HG02840 (cell line): ENCODE results near the gene MPIG6B.

Experiments used
- ATAC-seq: cut with Tn5 transposase; IDR thresholded peaks from one replicate; pipeline ENCODE4 v1.9.1; 2021; ENCODE audit warnings: mild to moderate bottlenecking, moderate library complexity, moderate number of reproducible peaks; ENCODE audit not compliant: unreplicated experiment, low FRiP score

The MPIG6B gene

DNA sequence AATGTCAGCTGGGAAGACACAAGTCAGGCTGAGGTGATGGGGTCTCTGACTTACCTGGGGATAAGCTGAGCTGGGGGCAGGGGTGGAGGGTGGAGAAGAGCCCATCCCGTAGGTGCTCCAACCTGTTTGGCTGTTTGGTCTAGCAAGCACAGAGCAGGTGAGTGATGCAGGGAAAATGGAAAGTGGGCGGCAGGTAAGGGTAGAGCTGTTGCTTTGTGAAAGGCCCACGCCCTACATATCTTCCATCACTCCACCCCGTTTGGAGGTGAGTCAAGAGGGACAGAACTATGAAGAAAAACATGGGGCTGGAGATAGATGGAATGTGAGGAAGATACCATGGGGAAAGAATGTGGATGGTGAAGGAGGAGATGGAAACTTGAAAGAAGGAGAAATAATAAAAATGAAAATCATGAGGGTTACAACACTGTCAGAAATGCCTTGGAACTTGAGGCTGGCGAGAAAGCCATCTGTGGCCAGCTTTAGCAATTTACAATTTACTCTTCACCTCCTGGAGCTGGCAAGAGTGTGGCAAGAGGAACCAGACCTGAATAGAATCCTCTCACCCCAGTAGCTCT lies 2.9 kb upstream of the MPIG6B start:
- no peak for ATAC-seq

DNA sequence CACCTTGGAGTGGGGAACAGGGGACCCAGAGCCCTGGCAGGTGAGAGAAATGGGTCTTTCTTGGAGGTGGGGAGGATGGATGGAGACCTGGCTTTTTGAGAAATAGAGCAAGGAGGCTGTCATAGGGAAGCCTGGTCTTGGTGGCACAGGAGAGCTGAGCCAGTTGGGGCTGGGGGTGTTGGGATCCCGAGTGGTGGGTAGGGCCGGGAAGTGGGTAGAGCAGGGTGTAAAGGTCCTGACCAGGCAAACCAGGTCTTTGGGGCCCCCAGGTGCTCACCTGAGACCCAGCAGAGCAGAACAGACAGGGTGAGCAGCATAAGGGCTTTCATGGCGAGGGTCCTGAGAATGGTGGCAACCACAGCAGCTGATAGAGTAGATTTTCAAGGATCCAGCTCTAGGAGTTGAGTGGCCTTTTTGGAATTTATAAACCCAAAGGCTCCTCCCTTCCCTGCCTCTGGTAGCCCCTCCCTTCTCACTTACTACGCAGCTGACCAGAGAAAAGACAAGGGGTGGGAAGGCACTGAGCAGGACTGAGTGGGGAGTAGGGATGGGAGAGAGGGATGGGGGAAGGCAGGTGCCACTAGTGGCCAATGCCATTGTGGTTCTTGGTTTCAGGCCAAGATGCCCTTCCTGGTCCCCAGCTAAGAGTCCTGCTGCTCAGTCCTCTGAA lies 1.7 kb upstream of the MPIG6B start, which contains the start of gene LY6G6C:
TSS of gene LY6G6C (minus strand) at position 396 of the 670 bp plus-strand sequence. CDS start at position 329, 67 bp downstream.
- no peak for ATAC-seq

DNA sequence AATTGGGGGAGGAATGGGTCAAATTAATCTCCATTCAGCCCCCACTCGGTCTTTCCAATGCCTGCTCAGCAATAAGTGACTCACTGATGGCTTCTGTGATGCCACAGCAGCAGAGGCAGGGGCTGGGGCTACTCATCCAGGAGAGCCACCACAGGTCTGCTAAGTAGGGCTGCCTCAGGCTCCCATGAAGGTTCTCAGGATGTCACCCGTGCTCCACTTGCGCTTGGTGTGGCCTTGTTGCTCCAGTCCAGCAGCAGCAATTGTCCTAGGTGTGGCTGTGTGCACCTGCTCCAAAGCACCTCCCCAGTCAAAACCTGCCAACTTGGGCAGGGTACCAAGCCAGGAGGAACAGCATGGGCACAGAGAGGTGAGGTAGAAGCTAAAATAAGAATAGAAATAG lies 1.0 kb upstream of the MPIG6B start:
- ATAC-seq, result no peak

DNA sequence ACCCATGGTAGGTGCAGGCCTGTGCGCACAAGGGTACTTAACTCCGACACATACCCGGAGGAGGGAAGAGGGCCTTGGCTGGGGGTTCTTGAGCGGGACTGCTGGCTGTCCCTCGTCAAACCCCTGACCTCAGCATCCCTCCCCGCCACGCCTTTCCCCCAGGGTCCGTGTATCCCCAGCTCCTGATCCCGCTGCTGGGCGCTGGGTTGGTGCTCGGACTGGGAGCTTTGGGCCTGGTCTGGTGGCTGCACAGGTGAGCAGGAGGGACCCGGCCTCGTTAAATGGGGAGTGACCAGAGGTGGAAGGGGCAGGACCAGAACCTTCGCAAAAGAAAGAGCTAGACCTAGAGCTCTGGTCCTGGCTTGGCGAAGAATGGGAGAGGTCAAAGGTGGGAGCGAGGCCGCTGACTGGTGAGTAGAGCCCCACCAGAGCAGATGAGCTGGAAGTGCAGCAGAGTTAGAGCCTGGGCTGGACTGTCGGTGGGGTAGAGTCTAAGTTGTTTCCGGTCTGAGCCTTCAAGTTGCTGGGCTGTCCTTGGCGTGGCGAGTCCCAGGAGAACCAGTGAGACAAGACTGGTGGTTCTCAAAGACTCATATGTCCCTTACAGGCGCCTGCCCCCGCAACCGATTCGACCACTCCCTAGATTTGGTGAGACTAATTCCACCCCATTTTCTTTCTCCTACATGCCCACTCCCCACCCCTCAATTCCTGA lies 963 bp downstream of the MPIG6B start:
- ATAC-seq, result no peak

DNA sequence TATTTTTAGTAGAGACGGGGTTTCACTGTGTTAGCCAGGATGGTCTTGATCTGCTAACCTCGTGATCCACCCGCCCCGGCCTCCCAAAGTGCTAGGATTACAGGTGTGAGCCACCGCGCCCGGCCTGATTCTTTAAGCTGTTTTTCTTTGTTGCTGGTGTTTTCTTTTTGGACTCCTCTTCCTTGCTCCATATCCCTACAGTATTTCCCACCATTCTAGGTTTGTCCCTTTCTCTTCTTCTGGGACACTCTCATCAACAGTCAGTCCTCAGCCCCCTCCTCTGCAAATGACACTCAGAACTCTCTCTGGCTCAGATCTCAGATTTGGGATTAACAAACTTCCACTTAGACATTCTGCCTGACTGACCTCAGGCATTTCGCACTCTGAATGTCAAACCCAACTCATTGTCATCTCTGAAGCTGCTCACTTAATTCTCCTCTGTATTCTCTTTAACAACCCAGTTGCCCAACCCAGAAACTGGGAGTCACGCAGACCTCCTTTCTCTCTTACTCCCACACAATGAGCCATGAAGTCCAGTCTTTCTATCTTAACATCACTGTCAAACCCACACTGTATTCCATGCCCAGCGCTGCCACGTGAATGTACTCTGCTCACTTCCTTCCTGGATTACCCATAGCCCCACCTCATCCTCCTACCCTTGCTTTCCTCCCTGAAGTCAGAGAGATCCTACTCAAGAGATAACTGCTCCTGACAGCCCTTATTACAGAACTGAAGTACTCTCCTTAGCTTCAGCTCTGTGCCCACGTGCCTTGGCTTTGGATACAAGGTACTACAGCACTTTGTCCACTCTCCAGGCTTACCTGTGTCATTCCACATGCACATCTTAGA lies 2.6 kb downstream of the MPIG6B start:
- no peak for ATAC-seq

DNA sequence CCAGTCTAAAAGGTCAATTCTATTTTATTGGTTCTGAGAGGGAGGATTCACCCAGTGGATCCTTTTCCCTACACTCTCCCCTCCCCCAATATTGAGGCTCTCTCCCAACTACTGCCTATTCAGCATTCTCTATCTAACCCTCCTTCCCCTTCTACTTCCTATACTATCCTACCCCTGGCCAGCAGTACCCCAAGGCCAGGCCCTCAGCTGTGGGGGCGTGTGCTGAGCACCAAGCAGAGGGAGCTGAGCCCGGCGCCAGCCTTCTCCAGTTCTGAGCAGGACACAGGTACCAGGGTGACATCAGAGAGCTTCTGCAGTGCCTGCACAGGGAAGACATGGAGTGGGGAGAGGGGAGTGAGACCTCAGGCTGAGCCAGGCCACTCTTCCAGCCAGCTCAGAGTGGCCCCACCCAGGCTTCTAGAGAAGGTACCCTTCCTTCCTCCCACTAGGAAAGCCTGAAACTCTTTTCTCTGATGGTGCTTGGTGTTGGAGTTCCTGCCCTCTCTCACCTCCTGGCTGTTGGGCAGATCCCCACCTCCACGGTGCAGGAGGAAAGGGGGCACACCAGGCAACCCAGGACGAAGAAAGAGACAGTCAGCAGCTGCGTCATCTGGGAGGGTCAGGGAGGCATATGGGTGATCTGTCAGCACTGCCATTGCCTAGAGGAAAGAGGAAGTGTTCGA lies 4.0 kb downstream of the MPIG6B start:
- ATAC-seq, result peak; percentile 42

DNA sequence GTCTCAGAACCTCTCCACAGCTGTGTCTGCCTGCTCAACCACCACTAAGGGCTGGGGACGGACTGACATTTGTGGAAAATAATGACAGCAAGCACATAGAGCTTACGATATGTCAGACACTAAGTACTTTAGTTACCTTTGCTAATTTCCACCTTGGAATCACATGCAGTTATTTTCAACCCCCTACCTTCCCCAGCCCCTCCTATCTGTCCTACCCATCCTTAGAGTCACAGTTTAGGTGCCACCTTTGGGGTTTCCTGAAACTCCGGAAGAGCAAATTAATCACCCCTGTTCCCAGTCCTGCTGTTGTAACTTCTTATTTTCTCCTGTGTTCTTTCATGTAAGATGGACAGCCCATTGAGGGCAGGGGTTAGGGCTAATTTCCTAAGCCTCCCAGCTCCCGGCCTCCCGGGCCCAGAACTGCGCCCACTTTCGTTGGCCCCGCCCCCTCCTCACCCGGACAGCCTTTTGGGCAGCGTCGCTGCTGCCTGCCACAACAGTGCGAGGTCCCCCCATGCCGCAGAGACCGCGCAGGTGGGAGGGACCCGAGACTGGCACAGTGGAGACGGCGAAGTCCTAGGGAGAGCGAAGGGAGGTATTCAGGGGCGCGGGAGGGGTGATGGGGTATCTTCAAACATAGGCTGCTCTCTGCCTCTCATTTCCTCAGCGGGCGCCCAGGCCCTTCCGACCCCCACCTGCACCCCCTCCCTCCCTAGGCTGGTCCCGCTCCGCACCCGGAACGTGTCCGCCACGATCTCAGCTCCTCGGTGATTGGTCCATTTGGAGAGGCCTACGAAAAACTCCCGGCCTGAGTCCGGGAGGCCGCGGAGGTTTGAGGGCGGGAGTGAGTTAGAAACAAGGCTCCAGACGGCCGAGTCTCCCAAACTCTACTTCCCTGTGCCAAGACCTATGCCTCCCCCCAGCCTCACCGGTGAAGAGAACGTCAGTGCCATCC lies 4.8 kb downstream of the MPIG6B start:
- no peak for ATAC-seq

DNA sequence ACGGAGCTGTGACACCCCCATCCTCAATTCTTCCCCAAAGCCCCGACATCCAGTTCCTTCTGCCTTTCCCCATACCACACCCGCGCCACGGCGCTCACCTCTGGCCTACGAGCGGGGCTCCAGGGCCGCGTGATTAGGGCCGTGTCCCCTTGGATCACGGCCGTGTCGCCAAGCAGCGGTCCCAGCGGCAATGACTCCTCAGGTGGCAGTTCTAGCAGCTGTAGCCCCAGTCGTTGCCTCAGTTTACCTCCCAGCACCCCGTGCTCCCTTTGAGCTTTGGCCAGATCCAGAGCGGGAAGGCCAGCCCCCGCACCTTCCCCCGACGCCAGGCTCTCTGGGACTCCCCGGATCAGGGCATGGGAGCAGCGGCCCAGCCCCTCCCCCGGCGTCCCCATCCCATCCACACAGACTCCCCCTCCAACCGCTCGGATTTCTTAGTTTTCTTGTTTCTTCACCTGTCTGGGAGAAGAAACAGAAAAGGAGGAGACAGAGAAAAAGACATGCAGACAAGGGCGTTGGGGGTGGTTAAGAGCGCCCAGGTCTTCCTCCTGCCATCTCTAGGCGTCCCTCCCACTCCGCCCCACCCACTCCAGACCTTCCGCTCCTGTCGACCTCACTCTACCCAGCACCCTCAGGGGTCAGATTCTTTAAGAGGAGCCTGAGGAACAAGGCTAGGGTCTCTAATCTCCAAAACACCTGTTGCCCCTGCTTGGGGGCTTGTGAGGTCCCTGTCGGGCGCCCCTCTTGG lies 5.8 kb downstream of the MPIG6B start, which contains the start of gene DDAH2:
TSS of gene DDAH2 (minus strand) at position 533 of the 748 bp plus-strand sequence. CDS start at position 395, 138 bp downstream.
- no peak for ATAC-seq

DNA sequence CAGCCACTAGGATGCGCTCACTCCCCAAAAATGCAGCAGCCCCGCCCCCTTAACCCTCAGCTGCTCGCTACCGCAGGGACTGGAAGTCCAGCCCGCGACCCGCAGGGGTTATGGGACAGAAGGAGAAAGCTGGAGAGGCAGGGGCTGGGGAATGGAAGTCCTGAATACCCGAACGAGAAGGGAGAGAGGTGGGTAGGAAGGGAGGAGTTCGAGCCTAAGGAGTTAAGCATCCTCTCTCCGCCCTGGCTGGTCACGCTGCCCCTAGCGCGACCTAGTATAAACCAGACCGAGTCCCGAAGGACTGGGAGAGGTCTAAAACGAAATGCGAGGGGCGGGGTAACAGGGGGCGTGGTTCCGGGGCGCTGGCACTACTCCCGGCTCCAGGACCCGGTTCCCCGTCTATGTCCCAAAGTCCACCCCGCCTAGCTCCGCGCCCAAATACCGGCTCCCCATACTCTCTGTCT lies 6.4 kb downstream of the MPIG6B start:
- ATAC-seq, result peak; percentile 44

DNA sequence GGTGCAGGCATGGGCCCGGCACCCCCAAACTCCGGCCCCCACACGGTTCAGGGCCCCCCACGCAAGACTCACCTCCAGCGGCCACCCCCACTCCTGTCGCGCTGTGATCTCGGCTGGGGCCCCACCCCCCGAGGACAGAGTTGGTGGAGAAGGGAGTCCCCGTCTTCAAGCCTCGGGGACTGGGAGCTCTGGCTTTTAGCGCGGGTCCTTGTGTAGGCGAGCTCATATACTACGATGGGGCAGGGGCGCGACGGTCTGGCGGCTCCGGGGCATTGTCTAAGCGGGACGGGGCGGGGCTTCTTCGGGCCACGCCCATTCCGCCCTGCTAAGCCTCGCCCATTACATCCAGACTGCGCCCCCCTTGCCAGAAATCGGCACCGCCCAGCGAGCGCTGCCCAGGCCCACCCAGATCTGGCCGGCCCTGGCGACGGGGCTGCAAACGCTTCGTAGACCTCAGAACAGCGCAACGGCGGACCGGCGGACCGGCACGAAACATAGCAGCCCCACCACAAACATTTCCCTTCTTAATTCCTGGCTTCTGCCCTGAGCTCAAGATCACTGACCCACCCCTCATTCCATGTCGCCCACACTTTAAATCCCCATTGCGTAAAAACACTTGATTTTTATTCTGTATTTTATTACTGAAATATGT lies 6.9 kb downstream of the MPIG6B start:
- ATAC-seq, result peak; percentile 30

DNA sequence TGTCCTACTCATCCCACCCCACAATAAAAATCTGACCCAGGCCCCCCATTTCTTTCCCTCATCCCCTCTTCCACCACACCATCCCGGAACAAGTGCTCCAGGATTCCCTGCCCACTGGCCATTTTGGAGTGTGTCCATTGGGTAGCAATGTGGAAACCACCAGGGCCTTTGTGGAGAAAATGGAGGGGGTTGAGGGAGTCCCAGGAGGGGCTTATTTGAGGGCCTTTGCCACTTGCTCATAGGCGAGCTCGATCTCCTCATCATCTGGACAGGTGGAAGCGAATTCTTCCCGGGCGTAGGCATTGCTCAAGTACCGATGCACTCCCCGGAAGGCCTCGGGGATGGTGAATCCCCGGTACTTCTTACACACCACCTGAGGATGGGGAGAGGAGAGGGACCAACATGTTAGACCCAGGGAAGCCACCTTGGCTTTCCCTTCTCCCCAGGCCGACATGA lies 7.5 kb downstream of the MPIG6B start:
- no peak for ATAC-seq

DNA sequence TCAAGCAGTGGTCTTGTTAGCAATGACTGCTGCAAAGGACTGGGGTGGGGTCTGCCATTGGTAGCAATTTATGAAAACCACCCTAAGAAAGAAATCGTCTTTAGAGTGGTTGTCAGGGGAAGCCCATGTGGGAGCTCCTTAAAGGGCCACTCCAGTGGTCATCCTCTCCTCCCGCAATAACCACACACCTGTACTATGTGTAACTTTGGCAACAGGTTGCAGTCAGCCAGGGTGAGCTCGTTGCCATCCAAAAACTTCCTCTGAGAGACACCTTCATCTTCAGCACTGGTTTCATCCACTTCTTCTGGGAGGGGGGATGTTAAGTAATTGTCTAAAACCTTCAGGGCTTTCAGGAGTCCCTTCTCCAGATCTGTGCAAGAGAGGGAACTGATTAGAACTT lies 8.9 kb downstream of the MPIG6B start:
- no peak for ATAC-seq

DNA sequence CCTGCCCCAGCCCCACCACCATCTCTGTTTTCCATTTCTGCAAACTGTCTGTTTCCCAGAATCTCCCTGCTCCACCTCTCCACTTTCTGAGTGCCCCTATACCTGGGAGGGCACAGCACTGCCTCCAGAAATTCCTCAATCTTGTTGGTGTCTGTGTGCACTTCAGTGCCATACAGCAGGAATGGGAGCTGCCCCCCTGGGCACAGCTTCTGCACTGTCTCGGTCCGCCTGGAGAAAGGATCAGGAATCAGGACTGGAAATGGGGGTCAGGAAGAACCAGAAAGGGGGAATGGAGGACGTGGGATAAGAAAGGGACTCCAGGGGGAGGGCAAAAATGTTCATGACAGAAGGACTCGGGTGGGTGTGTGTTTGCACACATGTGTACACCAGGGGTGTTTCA lies 10.6 kb downstream of the MPIG6B start:
- ATAC-seq, result no peak

DNA sequence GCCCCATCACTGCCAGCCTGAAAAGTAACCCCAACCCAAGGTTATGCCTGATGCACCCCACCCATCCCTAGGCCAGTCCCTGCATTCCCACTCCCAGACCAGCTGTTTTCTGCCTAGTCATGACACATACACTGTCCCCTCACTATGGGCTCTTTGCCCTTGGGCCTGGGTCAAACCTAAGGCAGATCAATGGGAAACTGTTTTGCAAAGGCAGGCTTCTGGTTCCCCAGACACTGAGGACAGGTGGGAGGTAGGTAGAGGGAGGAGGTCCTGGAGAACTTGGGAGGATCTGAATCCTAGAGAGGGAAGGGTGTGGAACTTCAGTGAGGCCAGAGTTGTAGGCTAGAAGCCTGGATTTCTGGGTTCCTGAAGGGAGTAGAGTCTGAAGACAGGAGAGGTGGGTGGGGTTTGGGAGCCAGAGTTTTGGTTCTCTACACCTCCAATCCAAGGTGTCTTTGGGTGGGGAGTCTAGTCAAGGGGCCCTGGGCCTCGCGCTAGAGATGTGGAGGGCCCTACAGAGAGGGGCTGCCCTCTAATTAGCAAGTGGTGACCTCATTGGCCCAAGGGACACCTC lies 11.2 kb downstream of the MPIG6B start:
- ATAC-seq, result no peak

DNA sequence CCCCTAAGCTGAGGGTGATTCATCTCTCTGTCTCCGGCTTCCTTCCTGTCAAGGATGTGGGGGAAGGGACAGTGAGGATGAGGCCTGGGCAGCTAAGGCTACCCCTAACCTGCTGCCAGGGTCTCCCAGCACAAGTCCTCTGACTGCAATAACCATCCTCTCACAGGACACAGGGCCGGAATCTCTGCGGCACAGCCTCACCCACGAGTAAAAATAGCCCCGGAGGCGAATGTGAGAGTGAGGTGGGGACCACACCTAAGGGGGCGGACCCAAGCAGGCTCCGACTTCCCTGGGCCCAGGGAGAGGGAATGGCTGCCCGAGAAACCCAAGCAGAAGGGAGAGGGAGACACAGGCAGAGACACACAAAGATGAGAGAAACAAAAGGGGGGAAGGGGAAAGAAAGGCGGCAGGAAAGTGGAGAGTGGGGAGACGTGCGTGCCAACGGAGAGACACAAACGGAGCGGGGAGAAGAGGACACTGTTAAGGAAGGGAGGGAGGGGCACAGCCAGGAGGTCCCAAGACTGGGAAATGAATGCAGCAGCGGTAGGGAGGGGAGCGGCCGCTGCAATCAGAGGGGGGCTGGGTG lies 11.7 kb downstream of the MPIG6B start:
- no peak for ATAC-seq

DNA sequence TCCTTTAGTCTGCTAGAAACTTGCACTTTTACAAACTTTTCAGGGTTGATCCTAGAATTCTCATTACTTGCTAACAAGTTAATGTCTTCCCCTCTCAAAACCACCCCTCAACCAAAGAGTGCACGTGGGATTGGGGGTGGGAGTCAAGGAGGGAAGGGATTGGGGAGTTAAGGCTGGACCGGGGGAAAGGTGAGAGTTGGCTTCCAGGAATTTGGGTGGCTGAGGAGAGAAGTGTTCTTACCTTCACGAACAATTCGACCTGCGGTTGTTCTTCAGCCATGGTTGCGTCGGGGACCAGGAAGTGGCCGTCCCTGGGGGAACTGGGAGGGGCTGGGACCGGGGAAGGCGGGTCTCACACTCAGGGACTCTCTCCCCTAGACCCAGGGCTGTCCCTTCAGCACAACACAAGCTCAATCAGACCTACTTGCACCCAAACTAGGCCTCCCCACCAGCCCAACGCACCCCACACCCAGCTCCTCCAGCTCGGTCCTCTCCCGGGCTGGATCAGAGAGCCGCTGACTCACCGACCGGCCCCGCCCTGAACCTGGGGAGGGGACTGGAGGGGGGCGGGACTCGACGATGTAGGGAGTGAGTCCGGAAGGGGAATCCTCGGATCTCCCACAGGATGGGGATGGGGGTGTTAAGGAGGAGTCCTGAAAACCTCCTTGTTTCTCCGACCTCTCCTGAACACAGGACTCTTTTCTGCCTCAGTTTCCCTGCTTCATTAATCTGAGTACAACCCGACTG lies 13.0 kb downstream of the MPIG6B start, which contains the start of gene CLIC1:
TSS of gene CLIC1 (minus strand) at position 510 of the 747 bp plus-strand sequence. CDS start at position 280, 230 bp downstream.
- no peak for ATAC-seq
